ENCODE measurements around the gene ATG14.
A peak's percentile ranks its signal among the peaks of the same experiment; 100 is the strongest.

ATG14 gene

DNA sequence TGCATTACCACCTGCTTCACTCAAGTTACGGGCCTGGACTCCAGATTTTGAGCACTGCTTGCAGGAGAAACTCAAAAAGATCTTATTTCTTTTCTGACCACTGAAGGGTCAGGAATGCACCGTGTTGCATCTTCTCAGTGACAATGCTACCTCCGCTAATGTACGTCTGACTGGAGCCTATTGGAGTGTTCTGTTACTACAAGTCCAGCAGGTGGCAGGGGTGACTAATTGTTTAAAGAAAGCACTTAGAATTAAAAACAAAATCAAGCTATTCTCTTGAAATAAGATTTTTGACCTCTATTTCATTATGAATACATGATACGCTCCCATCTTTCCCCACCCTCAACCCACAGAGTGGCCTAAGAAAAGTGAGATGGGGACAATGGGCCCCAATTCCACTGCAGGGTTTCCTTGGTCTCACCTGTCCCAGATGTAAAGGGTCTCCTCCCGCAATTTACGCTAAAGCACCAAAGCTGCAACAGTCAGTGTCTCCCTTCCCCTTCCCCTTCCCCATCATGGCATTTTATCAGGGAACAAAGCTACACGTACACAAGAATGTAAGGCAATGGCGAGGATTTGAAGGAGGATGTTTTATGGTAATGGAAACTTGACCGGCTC, 26.5 kb upstream of the ATG14 start:
- Mint-ChIP-seq H3K36me3 (ENCODE audit: low read depth) (no peaks in the 10 kb centered on the region), H3K4me1 (no peaks in the 10 kb centered on the region), H3K9me3 (no peaks in the 10 kb centered on the region), H3K27ac (no peak overlapping the region), H3K4me3 (no peak overlapping the region), H3K27me3 (ENCODE audit: low read depth, poor library complexity) (peaks cover 21% of the 10 kb centered on the region)
- TF ChIP-seq, protein P1, sequence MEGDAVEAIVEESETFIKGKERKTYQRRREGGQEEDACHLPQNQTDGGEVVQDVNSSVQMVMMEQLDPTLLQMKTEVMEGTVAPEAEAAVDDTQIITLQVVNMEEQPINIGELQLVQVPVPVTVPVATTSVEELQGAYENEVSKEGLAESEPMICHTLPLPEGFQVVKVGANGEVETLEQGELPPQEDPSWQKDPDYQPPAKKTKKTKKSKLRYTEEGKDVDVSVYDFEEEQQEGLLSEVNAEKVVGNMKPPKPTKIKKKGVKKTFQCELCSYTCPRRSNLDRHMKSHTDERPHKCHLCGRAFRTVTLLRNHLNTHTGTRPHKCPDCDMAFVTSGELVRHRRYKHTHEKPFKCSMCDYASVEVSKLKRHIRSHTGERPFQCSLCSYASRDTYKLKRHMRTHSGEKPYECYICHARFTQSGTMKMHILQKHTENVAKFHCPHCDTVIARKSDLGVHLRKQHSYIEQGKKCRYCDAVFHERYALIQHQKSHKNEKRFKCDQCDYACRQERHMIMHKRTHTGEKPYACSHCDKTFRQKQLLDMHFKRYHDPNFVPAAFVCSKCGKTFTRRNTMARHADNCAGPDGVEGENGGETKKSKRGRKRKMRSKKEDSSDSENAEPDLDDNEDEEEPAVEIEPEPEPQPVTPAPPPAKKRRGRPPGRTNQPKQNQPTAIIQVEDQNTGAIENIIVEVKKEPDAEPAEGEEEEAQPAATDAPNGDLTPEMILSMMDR (IDR thresholded peaks at IDR 0.05), result peak; percentile 49
- DNase-seq, result peak; percentile 19

DNA sequence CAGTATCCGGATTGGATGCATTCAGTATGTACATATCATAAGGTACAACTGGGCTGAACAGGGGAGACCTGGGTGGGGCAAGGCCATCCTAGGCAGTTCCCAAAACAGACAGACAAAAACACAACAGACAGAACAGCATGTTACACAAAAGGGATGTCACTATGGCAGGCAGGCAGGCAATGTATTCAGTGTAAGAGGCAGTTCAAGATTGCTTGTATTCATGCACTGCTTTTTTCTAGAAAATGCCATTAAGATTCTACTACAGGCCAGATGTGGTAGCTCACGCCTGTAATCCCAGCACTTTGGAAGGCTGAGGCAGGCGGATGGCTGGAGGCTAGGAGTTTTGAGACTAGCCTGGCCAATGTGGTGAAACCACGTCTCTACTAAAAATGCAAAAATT, 25.3 kb upstream of the ATG14 start:
- H3K36me3 Mint-ChIP-seq (ENCODE audit: low read depth), result no peaks in the 10 kb centered on the region
- H3K27me3 Mint-ChIP-seq (ENCODE audit: low read depth, poor library complexity), result peaks cover 20% of the 10 kb centered on the region
- TF ChIP-seq, protein P1 (IDR thresholded peaks at IDR 0.05), result no peak
- no peak overlapping the region for H3K4me3 Mint-ChIP-seq
- no peaks in the 10 kb centered on the region for H3K4me1 Mint-ChIP-seq
- no peak for DNase-seq
- no peaks in the 10 kb centered on the region for H3K9me3 Mint-ChIP-seq
- H3K27ac Mint-ChIP-seq, result no peak overlapping the region

DNA sequence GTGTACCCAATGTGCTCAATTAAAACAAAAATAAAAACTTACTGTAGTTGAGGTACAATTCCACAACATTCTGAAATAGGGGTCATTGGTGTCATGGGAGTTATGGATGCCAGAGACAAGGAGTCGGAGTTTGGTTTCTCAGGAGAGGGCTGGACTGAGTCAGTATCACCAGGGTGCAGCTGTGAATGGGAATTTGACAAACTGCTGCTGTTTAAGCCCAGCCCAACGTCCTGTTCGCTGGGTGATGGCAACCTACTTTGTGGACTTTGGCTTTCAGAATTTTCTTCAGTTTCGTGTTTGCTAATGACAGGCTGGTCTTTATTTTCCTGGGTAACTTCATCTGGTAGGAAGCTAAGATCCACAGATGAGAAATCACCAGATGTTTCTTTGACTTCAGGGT, 24.9 kb upstream of the ATG14 start:
- no peaks in the 10 kb centered on the region for H3K9me3 Mint-ChIP-seq
- H3K4me1 Mint-ChIP-seq, result no peaks in the 10 kb centered on the region
- no peaks in the 10 kb centered on the region for H3K36me3 Mint-ChIP-seq (ENCODE audit: low read depth)
- peaks cover 20% of the 10 kb centered on the region for H3K27me3 Mint-ChIP-seq (ENCODE audit: low read depth, poor library complexity)
- TF ChIP-seq, protein P1 (IDR thresholded peaks at IDR 0.05), result no peak
- no peak for DNase-seq
- no peak overlapping the region for H3K4me3 Mint-ChIP-seq
- H3K27ac Mint-ChIP-seq, result no peak overlapping the region

DNA sequence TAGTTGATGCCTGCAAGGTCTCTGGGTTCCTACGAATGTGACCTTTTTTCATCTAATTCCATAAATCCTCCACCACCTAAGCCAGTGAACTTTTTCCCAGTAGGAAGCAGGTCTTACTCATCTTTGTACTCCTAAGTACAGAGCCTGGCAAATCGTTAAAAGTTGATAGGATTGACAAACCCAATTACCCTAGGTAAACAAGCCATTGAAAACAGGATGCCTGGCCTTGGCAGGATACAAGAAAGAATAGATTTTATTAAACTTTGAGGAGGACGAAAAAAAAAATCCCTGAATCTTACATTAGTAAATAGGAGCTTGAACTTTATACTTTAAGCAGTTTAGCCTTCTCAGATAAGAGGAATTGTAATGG, 23.2 kb upstream of the ATG14 start:
- H3K36me3 Mint-ChIP-seq (ENCODE audit: low read depth), result no peaks in the 10 kb centered on the region
- H3K9me3 Mint-ChIP-seq, result no peaks in the 10 kb centered on the region
- no peak for DNase-seq
- H3K27me3 Mint-ChIP-seq (ENCODE audit: low read depth, poor library complexity), result peaks cover 17% of the 10 kb centered on the region
- H3K4me1 Mint-ChIP-seq, result no peaks in the 10 kb centered on the region
- H3K27ac Mint-ChIP-seq, result no peak overlapping the region
- H3K4me3 Mint-ChIP-seq, result no peak overlapping the region
- TF ChIP-seq, protein P1 (IDR thresholded peaks at IDR 0.05), result no peak

DNA sequence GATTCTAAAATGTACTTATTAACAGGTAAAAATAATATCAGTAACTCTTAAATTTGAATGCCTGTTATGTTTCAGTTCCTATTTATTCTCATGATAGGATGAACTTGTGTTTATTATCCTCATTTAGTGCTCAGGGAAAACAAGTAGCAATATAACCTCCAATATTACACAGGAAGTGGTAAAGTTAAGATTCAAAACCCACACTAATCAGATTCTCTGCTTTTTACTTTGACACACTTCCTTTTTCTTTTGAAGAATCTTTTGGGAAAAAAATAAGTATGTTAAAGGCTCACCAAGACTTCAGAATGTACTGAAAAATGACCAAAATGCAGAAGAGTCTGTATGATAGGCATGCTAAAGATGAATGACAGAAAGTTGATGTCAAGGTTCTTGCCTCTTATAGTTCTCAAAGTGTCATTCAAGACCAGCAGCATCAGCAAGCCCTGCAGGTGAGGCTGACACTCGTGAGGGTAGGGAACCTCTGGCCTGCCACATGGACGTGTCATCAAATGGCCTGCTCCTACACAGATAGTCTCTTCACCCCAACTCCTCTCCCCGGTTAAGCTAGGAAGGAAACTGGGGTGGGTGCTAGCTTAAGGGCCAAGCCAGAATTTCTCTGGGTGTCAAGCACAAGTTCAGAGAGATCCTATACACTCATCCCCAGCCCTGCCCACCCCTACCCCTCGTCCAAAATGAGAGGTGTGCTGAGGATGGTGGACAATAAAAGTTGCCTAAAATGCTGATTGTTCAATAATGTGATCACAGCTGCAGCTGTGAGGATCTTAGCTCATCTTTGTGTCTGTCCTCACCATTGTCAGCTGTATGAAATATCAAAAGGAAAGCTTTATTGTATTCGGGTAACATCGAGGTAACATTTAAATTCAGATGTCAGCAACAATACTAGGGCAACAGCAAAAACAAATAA, 22.5 kb upstream of the ATG14 start:
- TF ChIP-seq, protein P1 (IDR thresholded peaks at IDR 0.05), result no peak
- H3K9me3 Mint-ChIP-seq, result no peaks in the 10 kb centered on the region
- H3K4me3 Mint-ChIP-seq, result no peak overlapping the region
- H3K36me3 Mint-ChIP-seq (ENCODE audit: low read depth), result no peaks in the 10 kb centered on the region
- H3K4me1 Mint-ChIP-seq, result no peaks in the 10 kb centered on the region
- no peak for DNase-seq
- H3K27ac Mint-ChIP-seq, result no peak overlapping the region
- H3K27me3 Mint-ChIP-seq (ENCODE audit: low read depth, poor library complexity), result peaks cover 17% of the 10 kb centered on the region

Data from nephron progenitor cell (in vitro differentiated cells).